Stimulated activated CD4-positive, alpha-beta T cell treated with anti-CD3 and anti-CD28 coated beads, Interleukin-4, amount 100 ng/mL, for 24 hours (primary cell): ENCODE data around the gene NELL1.

Experiments
- DNase-seq: peaks from one replicate; pipeline ENCODE4 v3.0.0-alpha.2; 2020

The NELL1 gene

DNA sequence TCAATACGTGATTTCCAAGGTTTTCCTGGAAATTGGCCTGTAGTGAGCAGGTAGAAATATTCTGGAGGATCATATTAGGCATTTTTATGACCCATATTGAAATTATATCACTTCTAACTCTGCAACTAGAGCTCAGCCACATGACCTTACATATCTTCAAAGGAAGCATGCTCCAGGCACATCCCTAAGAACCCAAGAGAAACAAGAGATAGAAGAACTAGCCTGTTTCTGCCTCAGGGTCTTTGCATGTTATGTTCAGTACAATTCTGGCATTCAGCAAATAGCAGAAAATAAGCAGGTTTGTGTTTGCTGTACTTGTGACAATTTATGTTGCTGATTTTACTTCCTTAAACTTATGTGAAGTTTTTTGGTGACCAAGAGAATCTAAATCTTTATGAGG, 859.8 kb downstream of the NELL1 start:
- no peak for DNase-seq

DNA sequence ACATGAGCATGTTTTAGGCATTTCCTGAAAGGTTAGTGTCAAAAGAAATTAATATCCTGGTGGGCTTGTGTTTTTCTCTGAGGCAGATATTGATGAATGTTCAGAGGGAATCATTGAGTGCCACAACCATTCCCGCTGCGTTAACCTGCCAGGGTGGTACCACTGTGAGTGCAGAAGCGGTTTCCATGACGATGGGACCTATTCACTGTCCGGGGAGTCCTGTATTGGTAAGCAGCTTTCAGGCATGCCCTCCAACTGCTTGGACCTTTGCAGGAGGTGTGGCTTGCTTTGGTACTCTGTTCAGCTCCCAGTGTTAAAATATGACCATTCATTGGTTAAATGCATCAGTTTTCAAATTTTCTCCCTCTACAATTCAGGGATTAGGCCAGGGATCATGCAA, 864.9 kb downstream of the NELL1 start:
- no peak for DNase-seq

DNA sequence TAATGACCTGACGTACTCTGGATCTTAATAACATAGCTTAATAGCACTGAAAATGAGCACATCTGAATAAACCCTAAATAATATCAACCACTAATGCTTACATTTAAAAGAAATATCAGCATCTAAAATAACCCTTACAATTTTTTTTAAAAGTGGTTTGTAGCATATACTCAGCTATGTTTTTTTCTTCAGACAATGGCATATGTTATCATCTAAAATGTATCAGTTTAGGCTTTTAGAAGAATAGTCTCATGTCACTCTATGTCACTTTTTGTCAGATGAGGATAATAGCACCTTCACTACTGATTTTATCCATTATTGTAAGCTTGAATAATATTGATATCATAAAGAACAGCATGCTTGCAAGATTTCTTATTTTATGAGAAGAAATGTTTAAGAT, 868.6 kb downstream of the NELL1 start:
- DNase-seq: no peak

DNA sequence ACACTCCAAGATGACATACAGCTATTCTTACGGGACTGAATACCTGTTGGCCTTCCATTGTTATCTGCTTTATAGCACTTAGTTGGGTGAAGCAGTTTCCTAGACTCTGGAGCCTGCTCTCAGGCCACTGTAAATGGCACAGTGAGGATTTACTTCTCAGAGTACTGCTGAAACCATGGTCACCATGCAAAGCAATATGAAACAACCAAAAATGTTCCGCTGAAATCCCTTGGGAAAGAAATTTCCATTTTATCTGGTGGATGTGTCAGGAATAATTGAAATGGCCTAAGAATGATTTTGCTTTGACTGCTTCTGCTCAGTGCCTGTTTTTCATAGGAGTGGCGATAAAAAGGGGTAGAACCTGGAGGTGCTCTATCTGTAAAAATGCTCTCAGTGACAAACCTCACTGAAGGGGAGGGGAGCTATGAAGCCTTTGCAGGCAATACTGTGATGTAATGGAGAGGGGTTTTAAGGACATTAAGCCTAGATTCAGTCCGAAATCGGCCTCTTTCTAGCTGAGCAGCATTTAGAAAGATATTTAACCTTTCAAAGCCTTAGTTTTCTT, 871.9 kb downstream of the NELL1 start:
- no peak for DNase-seq

DNA sequence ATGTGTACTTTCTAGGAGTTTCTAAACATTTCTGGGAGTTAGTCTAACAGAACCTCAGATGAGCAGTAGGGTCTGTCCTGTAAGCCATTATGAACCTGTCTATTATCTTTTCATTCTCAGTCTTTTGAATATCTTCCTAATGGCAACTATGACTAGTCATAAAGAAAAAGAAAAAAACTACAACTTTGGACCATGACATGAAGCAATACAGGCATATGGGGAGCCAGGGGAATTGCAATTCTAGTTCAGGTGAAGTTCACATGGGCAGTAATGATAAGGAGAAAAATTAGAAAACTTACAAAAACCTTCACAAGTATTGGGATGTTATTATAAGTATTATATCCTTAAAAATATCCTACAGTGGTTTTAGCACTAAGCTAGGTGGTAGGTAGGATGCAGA, 874.5 kb downstream of the NELL1 start:
- no peak for DNase-seq

DNA sequence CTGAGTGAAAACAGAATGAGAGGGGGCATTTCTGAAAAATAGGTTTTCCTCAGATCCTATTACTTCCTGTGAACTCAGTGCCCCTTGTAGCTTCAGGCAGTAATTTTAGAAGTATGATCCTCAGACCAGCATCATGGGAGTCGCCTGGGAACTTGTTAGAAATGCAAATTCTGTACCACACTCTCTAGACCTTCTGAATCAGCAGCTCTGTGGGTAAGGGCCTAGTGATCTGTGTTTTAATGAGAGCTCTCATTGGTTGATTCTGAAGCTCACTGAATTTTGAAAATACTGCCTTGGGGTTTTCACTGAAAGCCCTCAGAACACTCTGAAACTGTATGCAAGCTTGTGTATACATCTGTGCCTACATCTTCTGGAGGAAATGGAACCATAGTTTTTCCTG, 876.3 kb downstream of the NELL1 start:
- no peak for DNase-seq

DNA sequence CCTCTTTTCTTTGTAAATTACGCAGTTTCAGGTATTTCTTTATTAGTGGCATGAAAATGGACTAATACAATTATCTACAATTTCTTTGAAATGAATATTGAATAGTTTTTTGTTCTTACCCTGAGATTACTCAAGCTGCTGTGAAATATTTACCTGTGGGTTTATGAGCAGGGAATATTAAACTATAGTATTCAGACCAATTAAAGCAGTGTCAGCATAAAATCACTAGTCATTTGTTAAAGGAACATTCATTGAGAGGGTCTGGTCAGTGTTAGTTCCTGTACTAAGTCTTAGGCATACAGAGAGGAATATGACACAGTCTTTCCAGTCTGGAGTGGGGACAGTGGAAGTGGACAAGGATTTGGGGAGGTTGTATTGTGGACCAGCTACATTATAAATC, 877.3 kb downstream of the NELL1 start:
- no peak for DNase-seq

DNA sequence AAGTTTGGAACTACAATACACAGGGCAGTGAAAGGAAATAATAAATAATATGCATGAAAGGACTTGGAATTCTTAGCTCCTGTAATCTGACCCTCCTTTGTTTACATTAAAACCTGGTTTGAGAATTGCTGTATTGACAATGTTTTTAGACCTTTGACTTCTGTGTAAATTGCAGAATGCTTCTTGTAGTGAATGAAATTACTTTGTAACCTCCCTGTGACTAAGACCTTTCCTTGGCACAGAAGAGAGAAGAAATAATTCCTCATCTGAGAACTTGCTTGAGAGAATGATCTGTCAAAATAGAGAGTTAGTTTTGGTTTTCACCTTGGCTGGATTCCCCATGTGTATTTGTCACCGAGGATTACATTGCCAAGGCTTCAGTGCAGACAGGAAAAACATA, 883.5 kb downstream of the NELL1 start:
- DNase-seq: no peak

DNA sequence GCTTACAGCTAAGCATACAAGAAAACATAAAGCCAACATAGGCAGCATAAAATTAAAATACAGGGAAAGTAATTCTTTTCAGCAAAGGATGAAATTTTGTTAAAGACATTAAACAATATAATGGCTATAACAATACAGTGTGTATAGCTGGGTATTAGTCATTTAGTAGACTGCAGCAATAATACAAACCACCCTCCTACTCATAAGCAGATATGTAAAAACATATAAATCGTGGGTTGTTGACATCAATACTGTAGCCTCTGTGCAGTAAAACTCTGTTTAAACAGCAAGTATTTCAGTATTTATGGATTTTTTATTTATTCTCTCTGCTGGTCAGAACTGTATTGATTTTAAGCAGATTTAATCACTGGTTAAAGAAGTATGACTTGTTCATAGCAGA, 884.4 kb downstream of the NELL1 start:
- no peak for DNase-seq

DNA sequence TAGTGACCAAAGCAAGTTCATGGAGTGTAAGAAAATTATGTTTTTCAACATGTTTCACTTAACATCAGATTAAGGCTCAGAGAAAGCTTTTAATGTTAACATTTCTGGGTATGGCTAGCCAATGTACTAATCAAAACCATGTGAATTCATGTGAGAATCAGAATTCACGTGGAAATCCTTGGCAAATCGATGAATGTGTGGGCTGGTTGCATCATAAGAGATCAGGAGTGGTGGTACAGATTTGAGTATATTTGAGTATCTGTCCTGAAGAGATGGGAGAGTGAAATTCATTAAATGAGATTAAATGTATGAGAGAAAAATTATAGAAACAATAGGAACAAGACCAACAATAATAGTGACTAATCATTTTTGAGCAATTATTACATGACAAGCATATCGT, 884.9 kb downstream of the NELL1 start:
- DNase-seq: no peak

DNA sequence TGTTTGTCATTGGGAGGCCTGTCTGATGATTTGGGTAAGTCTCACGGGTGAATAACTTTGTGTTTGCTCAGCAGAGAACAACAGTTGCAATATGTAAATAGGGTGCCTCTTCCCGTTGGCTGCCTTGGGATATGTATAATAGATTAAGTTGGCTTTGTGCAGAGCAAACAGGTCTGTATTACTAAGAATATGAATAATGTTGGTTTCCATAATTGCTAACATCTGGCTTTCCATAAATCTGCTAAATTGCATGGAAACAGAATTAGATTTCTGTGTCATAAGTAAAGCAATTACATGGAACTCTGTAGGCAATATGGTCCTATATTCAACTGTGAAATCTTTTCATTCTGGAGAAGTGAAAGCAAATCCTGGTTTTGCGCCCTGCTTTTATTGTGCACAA, 887.5 kb downstream of the NELL1 start:
- no peak for DNase-seq

DNA sequence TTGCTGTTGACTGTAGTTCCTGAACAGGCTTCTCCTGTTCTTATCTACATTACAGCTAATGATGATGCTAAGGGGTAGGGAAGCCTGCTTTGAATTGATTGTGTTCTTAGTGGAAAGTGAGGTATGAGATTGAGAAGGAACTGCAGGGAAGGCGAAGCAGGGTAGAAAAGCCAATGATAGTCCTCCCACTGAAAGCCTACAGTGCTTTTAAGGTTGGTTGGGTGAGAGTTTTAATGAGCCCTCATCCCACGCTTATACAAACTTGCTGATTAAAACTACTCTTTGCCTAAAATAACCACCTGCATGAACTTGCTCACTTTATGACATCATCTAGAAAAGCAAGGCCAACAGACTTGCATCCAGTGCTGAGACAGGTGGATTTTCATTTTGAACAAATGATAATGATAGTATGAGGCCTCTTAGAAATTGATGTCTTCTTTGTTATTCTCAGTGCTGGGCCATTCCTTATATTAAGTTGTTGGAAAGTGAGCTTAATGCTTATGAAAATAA, 891.1 kb downstream of the NELL1 start:
- DNase-seq: no peak

DNA sequence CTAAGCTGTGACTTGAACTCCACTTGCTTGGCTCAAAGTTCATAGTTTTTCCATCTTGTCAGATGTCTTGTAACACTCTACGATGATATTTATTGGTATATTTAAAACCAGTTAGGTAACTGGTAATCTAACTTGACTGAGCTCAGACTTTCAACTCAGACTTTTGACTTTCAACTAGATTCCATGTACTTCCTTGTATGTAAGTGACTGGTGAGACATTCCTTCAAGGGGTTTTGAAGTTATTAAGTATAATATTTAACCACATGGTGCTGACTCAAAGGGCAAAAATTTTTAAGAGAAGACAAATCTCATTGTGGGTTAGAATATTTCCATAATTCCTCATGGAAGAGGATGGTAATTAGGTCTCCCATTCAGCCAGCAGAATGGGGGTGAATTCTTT, 892.2 kb downstream of the NELL1 start:
- no peak for DNase-seq

DNA sequence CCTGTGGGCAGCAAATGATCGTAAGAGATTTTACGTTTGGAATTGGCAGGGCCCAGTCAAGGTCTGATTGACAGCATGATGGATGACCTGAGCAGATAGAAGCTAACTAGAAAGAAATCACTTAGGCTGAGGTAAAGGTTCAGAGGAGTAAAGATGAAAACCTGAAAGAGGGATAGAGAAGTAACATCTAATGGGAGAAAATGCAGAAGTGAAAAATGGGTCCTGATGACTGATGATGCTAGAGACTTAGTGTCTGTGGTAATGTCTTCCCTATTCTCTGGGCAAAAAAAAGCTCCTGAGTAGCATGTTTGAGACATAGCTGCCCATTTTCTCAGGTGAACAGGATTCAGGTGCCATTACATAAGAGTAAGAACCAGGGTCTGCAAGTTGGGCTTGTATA, 894.7 kb downstream of the NELL1 start:
- DNase-seq: no peak

DNA sequence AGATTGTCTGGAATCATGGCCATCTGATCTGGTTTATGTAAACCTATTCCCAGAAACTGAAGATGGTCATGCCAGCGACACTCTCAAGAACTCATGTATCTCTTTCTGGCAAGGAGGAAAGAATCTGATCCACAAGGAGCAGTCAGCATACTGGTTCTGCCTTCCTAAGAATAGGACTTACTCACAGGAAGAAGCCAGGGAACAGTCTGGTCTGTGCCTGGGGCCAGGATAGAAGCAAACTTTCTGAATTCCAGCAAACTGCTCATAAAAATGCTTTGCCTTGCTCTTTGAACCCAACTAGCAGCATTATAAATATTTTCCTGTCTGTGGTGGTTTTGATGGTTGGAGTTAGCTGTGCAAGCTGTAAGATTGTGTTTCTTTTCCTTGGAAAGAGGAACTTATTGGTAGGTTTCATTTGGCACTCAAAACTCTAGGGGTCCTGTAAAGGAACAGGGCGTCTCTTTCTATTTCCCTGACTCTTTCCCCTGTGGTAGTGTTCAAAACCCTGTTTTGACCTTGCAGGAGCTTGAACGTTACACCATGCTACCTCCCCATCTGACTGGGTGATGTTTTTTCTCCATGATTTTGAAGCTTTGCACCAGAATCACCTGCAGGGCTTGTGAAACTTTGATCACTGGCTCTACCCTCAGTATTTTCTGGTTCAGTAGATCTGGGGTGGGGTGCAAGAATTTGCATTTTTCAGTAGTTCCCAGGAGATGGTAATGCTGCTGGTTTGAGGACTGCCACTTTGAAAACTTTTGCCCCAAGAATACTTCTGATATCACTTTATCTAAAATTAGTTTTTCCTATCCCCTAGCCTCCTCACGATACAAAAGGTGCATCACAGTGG, 895.7 kb downstream of the NELL1 start:
- no peak for DNase-seq

DNA sequence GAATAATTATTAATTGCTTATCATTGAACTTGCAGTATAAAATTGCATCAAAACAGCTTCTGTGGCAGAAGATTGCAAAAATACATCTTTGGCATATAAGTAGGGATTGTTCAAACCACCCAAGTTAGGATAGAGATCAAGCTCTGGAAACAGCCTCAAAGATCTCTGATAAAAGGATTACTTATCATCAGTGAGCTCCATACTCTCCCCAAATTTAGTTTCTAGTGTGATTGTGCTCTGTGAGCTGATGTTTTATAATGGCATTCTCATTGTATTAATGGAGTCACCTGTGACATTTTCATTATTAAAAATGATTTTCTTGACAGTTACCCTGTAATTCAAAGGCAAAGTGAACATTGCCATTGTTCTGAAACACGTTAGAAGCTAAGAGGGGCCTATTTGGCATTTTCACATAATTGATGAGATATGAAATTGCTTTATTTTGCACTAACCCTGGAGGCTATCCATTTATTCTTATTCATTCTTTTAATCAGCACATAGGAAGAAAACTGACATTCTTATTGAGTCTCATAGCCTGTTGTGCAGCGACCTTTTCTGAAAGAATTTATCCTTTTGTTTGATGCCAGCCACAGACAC, 897.2 kb downstream of the NELL1 start:
- DNase-seq: no peak

DNA sequence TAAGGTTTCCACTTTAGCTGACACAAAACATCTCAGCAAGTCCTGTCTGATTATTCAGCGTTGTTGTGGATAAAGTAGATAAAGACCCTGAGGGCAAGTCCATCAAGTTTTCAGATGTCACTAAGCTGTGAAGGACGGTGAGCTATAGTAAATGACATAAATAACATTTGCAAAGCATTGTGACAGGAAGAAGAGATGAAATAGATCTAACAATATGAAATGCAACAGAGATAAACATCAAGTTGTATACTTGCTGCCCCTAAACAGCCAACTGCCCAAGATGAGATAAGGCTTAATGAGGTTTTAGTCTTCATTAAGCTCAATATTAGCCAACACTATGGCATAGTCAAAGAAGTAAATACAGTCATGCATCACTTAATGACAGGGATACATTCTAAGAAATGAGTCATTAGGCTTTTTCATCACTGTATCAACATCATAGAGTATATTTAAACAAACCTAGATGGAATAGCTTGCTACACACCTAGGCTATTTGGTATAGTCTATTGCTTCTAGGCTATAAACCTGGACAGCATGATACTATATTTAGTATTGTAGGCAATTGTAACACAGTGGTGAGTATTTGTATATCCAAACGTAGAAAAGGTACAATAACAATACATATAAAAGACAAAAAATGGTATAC, 898.4 kb downstream of the NELL1 start:
- DNase-seq: no peak

DNA sequence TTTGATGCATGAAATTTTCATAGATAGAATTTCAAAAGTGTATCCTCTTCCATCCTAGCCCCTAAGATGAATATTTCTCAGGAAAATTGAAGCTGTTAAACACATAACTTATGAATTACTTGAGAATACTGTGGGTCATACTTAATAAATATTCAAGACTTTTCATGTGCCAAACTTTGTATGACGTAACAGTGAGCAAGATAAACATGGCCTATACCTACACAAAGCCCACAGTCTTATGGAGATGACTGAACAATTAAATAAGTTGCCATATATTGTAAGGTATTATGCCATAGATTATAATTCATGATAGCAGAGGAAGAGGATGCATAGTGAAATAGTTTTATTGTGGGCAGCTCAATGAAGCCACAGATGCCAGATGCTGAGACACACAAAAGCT, 902.8 kb downstream of the NELL1 start:
- DNase-seq: no peak

DNA sequence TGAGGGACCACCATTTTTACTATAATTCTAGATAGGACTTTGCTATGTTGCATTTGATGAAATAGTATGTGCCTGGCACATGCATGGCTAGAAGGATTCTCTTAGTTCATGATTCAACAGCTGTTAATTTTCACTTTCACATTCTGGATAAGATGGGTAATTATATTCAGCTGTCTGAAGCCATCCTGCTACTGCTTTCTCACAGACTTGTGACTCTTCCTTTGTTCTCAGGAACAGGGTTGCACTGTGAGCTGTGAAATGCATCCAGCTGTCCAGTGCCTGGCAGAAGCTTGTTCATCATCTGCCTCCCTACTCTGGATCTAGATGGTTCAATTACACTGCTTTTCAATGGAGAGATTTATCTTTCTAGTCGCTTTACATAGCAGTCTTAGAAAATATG, 913.4 kb downstream of the NELL1 start:
- no peak for DNase-seq

DNA sequence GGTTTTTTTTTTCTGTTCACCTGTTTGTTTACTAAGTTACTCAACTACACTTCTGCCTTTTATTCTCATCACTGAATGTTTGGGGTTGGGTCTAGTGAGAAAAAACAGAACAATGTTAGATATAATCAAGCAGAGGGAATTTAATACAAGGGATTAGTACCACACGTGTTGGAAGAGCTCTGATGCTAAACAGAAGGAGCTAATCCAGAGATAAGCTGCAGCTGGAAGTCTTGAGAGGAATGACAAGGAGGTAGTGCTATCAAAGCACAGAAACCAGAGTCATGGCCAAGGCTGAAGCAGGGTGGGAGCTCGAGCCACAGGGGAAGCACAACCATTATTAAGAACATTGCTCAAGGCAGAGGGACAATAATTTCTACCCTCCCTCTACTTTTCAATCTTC, 919.4 kb downstream of the NELL1 start:
- DNase-seq: no peak

DNA sequence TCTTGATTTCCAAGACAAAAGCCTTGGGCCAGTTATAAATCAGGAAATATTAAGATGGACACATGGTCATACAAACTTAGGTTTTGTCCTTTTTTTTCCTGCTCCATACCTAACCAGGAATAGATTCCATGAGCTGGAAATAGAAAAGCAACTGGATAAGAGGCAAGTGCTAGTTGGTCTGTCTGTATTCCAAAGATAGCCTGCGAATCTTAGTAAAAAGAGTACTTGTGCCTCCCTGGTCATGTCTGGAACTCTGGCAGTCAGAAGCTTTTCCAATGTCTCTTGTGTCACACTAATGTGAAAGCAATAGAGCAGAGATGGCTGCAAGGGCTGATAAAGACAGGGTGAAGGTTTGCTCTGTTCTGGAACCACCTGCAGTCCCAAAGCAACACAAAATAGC, 933.3 kb downstream of the NELL1 start:
- DNase-seq: no peak

DNA sequence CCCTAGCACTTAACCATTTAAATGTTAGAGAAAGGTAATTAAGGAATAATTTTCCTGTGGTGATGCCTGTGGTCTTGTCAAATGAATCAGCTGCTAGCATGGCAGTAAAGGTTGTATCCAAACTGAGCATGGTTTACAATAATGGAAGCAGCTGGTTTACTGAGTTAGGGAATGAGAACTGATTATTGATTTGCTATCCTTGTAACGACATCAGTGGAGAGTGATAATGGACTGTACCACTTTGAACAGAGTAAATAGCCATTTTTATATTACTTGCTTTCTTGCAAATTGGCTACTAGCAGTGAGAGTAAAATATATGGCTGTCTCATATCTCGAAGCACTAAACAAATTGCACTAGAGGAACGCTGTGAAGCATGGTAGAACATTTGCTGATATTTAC, 934.5 kb downstream of the NELL1 start:
- DNase-seq: no peak

DNA sequence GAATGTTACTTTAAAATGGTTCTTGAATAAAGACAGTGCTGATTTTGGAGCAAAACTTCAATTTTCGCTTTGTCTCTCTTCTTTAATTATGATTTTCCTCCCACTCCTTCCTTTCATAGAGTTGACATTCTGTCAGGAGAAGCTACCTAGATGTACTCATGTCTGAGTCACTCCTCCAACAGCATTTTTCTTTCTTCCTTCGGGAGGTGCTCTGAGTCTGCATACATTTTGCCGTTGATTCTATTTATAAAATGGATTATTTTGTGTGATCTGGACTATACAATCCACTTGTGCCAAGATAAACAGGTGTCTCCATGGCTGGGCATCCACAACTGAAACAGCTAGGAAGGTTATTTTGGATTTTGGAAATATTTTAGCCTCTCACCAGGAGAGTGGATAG, 935.2 kb downstream of the NELL1 start:
- DNase-seq: no peak

DNA sequence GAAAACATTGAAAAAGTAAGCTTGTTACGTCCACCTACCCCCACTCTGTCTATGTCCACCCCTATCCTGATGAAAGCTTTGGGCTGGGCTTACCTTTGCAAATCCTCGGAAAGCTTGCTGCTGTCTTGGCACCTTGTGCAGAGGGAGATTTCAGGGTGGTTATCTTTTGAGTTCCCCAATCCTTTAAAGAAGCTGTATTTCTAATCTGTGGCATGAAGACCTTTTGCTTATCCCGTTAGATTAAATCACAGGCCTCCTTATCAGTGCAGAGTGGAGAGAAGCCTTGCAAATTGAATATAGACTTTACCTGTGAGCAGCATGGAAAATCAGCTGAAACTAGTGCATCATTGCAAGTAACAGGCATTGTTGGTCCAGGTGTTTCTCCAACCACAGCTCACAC, 942.9 kb downstream of the NELL1 start:
- no peak for DNase-seq
